GM21526 (cell line): ENCODE results near the gene MPZL1.

Experiments
- ATAC-seq: cut with Tn5 transposase; IDR thresholded peaks from one replicate; pipeline ENCODE4 v1.9.1; 2021; ENCODE audit warnings: moderate library complexity; ENCODE audit not compliant: unreplicated experiment, low FRiP score

MPZL1 gene

DNA sequence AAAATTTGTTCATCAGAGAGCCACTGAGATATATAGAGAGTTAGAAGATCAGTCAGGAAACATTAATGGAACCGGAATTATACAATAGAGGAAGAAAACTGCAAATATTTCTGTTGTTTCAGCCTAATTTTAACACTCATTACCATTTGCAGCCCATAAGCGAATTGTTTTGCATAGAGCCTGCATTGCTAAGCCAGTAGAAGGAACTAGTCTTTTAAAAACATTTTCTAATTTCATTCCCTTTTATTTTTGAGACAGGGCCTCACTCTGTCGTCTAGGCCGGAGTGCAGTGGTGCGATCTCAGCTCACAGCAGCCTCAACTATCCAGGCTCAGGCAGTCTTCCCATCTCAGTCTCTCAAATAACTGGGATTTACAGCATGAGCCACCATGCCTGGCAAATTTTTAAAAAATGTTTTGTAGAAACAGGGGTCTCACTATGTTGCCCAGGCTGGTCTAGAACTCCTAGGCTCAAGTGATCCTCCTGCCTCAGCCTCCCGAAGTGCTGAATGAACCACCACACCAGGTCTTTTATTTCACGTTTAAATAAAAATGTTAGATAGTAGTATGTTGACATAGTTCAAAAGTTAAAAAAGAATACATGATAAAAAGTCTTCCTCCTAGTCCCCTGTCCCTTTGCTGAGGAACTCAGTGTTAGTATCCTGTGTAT, 25.3 kb downstream of the MPZL1 start:
- ATAC-seq = peak; percentile 49

DNA sequence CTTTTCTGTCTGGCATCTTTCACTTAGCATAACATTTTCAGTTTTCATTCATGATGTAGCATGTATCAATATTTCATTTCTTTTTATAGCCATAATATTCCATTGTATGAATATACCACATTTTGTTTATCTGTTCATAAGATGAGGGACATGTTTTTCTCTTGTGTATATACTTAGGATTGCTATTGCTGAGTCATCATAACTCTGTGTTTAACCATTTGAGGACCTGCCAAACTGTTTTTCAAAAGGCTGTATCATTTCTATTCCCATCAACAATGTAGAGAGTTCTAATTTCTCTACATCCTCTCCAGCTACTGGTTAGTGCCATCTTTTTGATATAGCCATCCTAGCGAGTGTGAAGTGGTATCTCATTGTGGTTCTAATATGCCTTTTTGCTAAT, 26.2 kb downstream of the MPZL1 start:
- ATAC-seq = no peak

DNA sequence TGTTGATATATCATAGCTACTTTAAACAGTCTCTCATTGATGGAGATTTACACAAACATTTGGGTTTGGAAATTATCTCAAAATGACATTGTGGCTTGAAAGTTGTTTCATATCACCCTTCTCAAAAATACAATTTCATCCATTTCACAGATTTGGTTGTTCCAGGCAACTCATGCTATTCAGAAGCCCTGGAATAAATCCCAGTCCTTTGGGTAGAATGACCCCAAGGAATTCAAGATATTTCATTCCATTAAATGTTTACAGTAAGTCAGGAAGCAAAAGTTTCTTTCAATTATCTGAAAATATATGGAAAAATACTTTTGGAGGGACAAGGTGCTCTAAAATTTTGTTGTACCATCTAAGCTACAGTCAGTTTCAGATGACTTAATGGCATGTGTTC, 27.1 kb downstream of the MPZL1 start:
- no peak for ATAC-seq

DNA sequence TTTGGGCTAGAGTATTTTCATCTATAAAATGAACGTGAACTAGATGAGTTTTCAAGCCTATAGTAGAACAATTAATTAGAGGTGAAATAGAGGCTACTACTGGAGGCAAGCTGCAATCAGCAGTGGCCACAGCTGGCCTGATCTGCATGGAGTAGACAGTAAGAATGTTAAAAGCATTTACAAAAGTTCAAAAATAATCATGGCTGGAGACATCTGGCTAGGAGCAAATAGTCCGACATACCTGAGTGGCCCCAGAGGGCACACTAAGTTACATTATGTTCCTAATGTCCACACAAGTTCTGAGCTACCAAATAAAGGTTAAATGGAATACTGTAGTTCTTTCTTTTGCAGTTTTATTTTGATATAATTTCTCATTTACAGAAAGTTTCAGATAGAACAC, 28.0 kb downstream of the MPZL1 start:
- ATAC-seq = no peak

DNA sequence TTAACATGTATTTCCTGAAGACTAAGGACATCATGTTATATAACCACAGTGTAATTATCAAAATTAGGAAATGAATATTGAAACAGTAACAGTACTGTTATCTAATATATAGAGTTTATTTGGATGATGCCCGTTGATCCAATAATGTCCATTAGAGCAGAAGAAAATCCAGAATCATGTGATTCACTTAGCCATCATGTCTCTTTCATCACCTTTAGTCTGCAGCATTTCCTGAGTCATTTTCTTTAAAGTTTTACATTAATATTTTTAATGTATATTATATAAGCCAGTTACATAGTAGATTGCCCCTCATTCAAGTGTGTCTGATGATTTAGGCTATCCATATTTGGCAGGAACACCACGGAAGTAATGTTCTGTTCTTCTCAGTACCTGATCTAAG, 28.9 kb downstream of the MPZL1 start:
- ATAC-seq = no peak

DNA sequence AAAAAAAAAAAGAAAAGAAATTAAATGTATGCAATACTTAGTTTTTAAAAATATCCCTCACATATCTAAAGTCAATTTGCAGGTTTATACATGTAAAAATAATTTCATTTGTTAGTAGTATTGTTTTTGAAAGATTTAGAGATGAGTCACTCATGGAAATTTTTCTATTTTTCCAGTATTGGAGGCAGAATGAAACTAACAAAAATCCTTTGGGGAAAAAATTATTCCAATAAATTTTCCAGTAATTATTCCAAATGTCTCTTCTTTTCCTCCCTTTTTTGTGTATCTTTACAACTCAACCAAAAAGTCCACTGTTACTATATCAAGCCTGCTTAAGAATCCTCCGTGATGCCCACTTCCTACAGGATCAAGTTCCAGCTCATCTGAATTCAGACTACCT, 29.9 kb downstream of the MPZL1 start:
- no peak for ATAC-seq

DNA sequence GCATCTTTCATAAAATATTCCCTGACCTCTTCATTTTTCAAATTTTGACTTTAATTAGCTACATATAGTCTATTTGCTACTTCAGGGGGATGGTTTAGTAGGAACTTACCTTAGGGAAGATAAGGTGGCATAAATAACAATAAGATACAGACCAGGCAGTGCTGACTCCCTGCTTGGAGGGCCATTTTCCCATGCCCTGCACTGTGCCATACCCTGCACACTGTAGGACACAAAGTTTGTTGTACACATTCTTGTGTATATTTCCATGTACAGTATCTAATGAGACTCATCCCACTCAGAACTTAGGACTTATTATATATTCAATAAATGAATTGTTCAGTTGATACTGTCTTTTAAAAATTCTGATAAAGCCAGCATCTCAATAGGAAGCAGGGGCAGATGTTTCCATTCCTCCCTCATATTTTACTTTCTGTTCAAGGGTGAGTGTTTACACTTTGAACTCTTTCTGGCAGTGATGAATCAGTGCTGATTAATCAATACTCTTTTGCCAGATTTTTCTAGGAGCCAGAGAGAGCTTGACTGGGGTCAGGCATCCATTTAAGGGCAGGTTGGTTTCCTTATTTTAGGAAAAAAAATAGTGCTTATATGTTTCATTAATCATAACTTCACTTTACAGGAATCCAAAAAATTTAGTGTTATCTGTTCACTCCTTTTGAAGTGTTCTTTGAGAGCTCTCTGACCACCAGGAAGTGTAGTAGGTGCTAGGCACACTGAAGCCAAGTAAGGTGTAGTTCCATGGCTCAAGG, 30.6 kb downstream of the MPZL1 start:
- ATAC-seq = no peak

DNA sequence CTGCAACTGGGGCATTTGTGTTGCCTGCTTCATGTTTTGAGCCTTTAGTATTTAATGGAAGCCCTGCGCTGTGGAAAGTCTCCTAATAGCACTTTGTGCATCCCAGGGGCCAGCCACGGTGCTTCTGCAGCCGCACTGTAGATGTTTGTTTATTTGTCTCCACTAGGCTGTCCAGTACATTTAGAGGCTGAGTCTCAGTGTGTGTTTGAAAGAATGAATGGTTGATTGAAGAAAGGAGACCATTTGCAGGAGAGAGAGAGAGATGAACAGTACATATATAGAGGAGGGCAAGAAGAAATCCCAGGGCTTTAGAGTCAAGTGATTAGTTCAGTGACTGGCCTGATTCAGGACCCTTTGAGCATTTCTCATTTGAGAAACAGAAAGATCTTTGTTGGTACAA, 33.9 kb downstream of the MPZL1 start:
- ATAC-seq = no peak

DNA sequence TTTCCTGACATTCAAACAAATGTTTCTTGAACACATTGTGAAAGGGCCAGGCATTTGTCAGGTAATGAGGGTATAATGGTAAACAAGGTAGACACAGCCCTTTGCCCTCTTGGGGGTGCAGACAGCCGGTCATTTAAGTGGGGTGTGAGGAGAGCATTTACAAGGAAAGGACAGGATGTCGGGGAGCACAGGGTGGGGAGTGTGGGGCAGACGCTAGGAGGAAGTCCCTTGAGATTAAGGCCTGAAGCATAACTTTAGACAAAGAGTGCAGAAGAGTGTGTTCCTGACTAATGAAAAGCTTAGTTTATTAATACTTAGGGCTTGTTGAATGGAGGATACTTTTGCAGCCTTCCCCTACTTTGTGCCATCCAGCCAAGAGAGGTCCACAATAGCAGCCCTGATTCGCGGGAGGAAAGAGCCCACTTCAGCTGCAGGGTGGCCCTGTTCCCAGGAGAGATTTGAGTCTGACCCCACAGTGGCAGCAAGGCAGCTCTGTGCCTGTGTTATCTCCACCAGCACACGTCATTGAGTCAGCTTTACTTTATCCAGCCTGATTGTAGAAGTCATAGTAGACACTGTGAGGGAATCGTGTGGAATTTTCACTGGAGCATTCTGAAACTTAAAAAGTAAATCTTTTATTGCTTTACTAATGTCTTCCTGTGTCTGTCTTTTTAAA, 35.1 kb downstream of the MPZL1 start:
- ATAC-seq = no peak

DNA sequence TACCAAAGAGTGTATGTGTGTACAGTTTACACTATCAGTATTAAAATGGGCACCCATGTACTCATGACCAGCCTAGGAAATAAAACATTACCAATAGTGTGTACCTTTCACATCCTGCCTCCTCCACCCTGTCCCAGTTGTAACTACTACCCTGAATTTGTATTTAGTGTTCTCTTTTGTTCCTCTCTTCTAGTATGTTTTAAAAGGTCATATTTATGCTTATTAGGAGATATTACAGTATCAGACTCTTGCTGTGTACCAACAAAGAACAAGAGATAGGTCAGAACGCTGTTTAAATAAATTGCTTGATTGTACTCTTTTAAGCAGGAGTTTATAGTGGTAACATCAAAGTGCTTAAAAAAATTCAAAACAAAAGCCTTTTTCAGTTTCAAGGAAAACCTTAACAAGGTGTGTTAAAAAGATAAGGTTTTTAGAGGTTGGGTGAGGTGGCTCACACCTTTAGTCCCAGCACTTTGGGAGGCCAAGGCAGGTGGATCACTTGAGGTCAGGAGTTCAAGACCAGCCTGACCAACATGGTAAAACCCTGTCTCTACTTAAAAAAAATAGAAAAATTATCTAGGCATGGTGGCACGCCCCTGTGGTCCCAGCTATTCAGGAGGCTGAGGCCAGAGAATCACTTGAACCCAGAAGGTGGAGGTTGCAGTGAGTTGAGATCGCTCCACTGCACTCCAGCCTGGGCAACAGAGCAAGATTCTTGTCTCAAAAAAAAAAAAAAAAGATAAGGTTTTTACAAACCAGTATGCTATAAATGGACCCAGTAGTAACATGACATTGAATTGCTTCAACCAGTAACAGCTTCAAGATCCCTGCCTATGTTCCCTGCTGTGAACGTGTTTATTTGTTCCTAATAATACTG, 35.9 kb downstream of the MPZL1 start:
- no peak for ATAC-seq

DNA sequence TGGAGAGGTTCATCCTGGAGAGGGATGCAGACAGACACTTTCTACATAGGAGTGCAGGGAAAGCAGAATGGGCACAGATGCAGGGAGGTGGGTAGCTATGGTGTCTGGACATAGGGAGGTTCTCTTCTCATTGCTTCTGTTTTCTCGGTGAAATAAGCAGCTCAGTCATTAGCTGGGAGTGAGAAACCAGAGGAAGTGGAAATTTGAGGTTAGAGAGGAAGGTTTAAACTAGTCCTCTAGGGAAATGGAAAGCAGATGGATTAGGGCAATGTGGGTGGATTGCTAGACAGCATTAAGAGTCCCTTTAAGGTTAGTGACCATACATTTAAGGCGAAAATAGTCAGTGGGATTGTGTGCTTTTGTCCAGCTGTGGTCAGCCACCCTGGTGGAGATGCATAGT, 39.6 kb downstream of the MPZL1 start:
- ATAC-seq = no peak

DNA sequence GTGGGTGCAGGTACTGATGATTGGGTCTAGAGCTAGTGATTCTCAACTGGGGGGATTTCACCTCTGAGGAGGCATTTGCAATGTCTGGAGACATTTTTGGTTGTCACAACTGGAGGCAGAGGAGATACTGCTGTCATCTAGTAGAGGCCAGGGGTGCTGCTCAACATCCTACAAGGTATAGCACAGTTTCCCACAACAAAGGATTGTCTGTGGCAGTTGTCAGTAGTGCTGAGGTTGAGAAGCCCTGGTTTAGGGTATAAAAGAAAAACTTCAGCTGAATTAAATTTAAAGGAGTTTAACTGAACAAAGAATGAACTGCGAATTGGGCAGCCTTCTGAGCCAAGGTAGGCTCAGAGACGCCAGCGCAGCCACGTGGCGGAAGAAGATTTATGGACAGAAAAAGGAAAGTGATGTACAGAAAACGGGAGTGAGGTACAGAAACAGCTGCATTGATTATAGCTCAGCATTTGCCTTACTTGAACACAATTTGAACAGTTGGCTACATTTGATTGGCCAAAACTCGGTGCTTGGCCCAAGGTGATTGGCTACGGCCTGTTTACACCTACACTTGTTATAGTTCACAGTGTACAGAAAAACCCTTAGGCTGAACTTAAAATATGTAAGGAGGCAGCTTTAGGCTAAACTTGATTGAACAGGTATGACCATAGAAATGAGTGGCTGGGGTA, 40.4 kb downstream of the MPZL1 start:
- no peak for ATAC-seq

DNA sequence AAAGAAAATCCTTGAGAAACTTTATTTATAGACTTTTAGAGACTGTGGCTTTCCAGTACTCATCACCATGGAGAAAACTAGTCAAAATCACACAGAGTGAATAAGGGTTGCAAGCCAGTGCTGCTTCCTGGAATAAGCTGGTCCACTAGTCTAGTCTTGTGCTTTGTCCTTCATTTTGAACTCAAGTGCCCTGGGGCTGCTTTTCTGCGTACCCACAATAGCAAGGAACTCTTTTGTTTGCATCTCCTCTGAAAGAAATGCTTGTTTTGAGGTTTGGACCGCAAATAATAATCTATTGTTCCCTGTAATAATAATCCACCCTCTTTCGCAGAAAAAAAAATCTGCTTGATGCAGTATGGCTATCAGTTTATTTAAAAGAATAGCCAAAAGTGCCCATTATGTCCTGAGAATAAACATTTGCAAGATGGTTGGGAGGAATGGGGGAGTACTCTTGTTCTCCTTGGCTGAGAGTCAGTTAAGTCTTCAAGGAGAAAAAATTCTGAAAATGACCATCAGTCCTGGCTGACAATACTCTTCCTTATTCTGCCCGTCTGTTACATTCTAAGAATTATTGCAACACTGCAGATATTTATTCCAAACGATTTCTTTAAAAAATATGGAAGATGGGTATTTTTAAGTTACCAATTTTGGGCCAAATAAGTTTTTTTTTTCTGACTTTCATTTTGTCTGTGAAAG, 41.9 kb downstream of the MPZL1 start:
- ATAC-seq = no peak

DNA sequence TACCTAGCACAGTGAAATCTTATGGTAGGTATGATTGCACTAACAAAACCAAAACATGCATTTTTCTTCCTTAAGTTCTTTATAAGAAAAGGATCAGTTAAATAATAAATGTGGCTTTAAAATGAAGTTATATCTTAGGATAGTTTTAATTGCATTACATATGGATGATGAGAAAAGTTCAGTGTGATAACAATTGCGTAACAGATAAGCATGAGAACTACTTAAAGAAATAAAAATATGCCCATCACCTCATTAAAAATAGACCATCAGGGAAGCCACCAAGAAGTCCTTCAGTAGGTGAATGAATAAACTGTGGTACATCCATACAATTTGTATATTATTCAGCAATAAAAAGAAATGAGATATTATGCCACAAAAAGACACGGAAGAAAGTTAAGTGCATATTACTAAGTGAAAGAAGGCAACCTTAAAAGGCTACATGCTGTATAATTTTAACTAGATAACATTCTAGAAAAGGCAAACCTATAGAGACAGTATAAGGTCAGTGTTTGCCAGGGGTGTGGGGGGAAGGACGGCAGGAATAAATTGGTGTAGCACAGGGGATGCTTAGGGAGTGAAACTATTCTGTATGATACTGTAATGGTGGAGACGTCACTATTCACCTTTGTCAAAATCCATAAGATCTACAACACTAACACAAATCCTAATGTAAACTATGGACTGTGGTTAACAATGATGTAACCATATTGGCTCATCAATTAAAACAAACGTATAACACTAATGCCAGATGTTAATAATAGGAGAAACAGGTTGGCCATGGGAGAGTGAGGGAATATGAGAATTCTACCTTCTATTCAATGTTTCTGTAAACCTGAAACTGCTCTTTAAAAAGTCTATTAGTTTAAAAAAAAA, 42.9 kb downstream of the MPZL1 start:
- no peak for ATAC-seq

DNA sequence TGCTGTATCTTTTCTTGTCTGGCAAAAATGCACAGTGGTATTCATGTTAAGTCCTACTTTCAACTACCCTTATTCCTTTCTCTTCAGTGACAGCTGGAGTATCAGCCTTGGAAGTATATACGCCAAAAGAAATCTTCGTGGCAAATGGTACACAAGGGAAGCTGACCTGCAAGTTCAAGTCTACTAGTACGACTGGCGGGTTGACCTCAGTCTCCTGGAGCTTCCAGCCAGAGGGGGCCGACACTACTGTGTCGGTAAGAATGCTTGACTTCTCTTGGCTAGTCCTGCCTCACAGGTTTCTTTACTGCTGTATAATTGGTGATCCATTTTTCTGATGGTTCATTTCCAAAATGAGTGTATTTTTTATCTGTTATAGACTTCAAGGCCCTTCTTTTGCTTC, 43.7 kb downstream of the MPZL1 start:
- no peak for ATAC-seq

DNA sequence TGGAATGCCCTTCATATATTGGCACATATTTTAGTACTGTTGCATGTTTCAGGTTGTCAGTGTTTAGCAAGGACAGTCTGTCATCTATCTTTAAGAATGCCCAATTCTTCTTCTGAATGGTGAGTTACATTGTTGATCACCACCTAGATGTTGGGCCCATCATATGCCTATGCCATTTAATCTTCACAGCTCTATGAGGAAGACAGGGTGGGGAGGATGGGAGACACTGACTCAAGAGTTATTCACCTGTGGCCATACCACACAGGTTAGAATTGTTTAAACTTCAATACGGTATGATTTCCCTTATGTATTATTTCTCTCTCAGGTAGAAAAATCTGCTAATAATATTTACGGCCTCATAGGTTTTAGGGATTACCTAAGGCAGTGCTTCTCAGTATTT, 44.8 kb downstream of the MPZL1 start:
- no peak for ATAC-seq

DNA sequence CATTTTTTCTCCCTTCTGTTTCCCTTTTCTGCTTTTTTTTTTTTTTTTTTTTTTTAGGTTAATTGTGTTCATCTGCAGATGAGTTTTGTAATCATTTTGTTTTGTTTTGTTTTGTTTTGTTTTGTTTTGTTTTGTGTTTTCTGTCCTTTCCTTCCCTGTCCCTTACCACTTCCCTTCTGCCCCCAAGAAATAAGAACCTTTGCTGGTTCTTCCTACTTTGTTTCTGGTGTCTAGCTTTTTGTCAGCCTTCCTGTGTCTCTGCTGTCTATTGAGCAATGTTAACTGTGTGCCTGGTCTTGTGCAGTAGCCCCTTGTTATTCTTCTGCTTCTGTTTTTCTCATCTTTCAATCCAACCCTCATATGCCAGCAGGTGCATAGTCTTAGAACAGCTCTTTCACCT, 46.0 kb downstream of the MPZL1 start:
- ATAC-seq = no peak

DNA sequence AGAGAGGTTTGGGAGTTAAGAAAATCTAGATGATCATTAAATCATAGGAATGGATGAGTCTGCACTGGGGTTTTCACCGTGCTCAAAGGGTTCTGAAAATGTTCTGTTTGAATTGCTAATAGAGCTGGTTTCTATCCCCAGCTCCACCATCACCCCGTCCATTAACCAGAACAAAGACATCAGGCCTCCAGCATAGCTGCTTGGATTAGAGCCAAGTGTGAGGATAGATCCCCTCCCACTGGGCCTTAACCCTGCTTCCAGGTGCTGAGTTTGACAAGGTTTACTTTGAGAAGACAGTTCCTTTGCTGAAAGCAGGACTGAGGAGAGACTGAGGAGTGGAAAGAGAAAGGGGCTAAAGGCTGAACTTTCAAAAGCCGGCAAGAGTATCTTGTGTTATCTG, 48.3 kb downstream of the MPZL1 start:
- ATAC-seq = no peak

DNA sequence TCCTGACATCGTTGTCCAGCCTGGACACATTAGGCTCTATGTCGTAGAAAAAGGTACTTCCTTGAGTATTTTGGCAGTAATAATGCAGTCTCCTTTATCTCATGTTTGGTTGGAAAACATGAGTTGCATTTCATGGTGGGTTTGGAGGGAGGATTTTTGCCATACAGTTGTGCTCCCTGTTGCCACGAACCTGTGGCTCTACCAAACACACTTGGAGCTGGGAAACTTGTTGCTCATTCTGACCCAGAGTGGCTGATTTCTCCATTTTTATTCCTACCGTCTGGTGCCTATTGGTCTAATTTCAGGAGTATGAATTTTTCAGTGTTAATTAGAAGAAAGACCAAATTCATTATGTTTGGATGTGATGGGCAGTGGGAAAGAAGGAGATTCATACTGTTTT, 50.7 kb downstream of the MPZL1 start:
- ATAC-seq = no peak
